Measurements from ENCODE around the gene PPIL1.

Gene PPIL1

DNA sequence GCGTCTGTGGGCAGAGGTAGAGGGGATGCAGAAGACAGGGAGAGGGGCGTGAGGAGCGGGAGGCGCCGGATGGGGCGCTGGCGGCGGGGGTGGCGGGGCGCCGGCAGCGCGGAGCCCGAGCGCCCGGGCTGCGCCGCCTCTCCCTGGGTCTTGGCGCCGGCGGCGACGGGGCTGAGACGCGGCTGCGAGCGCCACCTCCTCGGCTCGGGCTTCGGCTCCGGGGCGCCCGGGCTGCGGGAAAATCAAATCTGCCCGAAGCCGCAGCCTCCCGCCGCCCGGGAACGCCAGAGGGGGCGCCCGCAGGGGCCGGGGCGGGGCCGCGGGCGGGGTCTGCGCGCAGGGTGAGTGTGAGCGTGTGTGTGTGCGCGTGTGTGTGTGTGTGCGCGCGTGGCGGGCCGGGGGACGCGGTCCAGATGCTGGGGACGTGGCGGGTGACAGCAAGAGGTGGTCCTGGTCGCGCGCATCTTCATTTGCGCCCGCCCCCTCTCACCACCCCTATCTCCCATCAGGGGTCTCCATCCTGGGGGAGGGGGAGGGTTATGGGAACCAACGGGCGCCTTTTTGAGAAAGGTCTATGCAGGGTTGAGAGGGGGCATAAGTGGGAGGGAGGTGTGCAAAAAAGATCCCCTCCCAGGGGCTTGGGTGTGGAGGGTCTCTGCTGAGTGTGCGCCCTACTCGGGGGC, 34.7 kb downstream of the PPIL1 start:
- Mint-ChIP-seq H3K4me1 (ENCODE audit: low read depth) (peaks cover 11% of the 10 kb centered on the region), H3K27ac (no peak overlapping the region), H3K9me3 (no peaks in the 10 kb centered on the region), H3K4me3 (peak overlapping the region; percentile 71), H3K27me3 (ENCODE audit: low read depth) (peaks cover 51% of the 10 kb centered on the region), H3K36me3 (ENCODE audit: low read depth) (peaks cover 2% of the 10 kb centered on the region)

GRCh38 chr6:36838896-36839748, 35.5 kb downstream of the PPIL1 start, which contains the start of gene CPNE5:
CPNE5 (minus strand) TSS chr6:36839444; CDS start chr6:36839377, 67 bp downstream.
- H3K4me1 Mint-ChIP-seq (ENCODE audit: low read depth) = peaks cover 9% of the 10 kb centered on the region
- H3K4me3 Mint-ChIP-seq = peak within 1 kb of the TSS; percentile 71
- peaks cover 2% of the 10 kb centered on the region for H3K36me3 Mint-ChIP-seq (ENCODE audit: low read depth)
- H3K27me3 Mint-ChIP-seq (ENCODE audit: low read depth) = peaks cover 51% of the 10 kb centered on the region
- no peak within 1 kb of the TSS for H3K27ac Mint-ChIP-seq
- no peaks in the 10 kb centered on the region for H3K9me3 Mint-ChIP-seq

DNA sequence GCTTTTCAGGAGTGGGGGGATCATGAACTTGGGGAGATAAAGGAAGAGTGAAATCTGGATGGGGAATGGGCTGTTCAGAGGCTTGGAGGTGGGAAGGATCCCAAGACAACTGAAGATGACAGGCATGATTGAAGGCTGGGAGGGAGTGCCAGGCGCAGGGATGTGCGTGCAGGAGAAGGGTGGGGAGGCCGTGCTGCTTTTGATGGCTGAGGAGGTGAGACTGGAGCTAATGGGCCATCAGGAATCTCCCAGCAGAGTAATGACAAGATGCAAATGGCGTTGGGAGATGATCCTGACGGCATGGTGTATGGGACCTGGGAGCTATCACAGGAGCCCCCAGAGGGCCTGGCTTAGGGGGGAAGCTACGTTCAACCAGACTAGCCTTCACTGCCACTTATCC, 36.9 kb downstream of the PPIL1 start:
- no peaks in the 10 kb centered on the region for H3K9me3 Mint-ChIP-seq
- peaks cover 51% of the 10 kb centered on the region for H3K27me3 Mint-ChIP-seq (ENCODE audit: low read depth)
- H3K4me3 Mint-ChIP-seq = peak overlapping the region; percentile 12
- H3K27ac Mint-ChIP-seq = peak overlapping the region; percentile 26
- peaks cover 2% of the 10 kb centered on the region for H3K36me3 Mint-ChIP-seq (ENCODE audit: low read depth)
- peaks cover 9% of the 10 kb centered on the region for H3K4me1 Mint-ChIP-seq (ENCODE audit: low read depth)

- Mint-ChIP-seq H3K9me3 (no peaks in the 10 kb centered on the region), H3K27ac (no peak overlapping the region), H3K27me3 (ENCODE audit: low read depth) (peaks cover 48% of the 10 kb centered on the region), H3K4me1 (ENCODE audit: low read depth) (peaks cover 9% of the 10 kb centered on the region), H3K36me3 (ENCODE audit: low read depth) (peaks cover 2% of the 10 kb centered on the region), H3K4me3 (no peak overlapping the region)
Observed at GRCh38 chr6:36837022-36837339, 37.6 kb downstream of the PPIL1 start.

DNA sequence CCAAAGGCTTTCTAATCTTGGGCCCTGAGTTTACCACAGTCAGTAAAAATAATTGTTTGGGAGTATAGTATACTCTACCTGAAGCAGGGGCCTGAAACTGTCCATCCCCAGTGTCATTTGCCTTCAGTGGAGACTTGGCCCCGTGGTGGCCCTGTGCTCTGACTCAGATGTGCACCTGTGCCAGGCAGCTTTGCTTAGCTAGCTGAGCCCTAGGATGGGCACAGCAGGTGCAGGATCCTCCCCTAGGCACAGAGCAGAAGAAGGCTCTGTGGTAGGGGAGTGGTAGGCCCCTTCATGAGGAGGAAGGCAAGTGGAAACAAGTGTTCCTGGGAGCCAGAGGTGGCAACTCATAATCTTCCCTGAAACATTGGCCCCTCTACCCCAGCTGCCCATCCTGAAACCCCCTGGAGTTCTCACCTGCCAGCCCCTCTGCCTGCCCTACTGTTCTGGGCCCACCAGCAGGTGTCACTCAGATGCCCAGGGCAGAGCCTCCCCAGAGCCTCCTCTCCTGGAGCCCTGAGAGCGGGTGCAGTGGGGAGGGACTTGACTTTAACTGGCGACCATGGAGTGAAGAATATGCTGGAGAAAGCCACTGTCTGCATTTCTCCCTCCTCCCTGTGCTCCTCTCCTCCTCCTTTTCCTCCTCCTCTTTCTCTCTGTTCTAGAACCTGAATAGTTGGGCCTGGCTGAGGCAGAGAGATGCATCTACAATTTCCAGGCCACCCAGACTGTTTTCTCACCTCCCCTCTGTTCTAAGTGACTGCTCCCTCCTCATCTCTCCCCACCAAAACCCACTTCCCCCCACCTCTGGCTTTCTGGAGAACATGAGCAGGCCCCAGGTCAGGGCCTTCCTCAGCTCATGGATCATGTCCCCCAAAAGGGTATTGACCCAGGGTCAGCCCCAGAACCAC, 38.2 kb downstream of the PPIL1 start:
- no peak overlapping the region for H3K27ac Mint-ChIP-seq

GRCh38 chr6:36834576-36835341, 39.8 kb downstream of the PPIL1 start:
- no peak overlapping the region for H3K4me3 Mint-ChIP-seq
- H3K27me3 Mint-ChIP-seq (ENCODE audit: low read depth) = peaks cover 38% of the 10 kb centered on the region
- no peak overlapping the region for H3K27ac Mint-ChIP-seq
- H3K9me3 Mint-ChIP-seq = no peaks in the 10 kb centered on the region
- peaks cover 3% of the 10 kb centered on the region for H3K4me1 Mint-ChIP-seq (ENCODE audit: low read depth)
- H3K36me3 Mint-ChIP-seq (ENCODE audit: low read depth) = peaks cover 2% of the 10 kb centered on the region

More for the DNA sequence above, 38.2 kb downstream of the PPIL1 start:
- H3K27me3 Mint-ChIP-seq (ENCODE audit: low read depth) = peaks cover 46% of the 10 kb centered on the region
- no peaks in the 10 kb centered on the region for H3K9me3 Mint-ChIP-seq
- peaks cover 9% of the 10 kb centered on the region for H3K4me1 Mint-ChIP-seq (ENCODE audit: low read depth)
- H3K36me3 Mint-ChIP-seq (ENCODE audit: low read depth) = peaks cover 2% of the 10 kb centered on the region
- H3K4me3 Mint-ChIP-seq = no peak overlapping the region

DNA sequence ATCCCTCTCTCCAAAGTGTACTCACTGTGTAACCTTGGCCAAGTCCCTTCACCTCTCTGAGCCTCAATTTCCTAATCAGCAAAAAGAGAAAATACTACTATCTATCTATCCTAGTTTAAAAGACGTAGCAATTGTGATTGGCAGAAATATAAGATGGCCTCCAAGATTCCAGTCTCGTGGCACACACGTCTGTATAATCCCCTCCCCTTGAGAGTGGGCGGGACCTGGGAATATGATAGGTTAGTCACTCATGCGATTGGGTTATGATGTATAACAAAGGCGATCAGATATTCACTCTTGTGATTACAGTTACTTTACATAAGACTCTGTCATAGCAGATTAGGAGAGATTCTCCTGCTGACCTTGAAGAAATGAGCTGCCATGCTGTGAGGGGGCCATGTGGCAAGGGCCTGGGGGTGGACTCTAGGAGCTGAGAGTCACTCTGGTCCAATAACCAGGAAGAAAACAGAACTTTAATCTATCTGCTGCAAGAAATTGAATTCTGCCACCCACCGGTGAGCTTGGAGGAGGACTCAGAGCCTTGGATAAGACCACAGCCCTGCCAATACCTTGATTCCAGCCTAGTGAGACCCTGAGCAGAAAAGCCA, 41.3 kb downstream of the PPIL1 start:
- Mint-ChIP-seq H3K27ac (no peak overlapping the region), H3K36me3 (ENCODE audit: low read depth) (peaks cover 2% of the 10 kb centered on the region), H3K4me1 (ENCODE audit: low read depth) (no peaks in the 10 kb centered on the region), H3K4me3 (no peak overlapping the region), H3K27me3 (ENCODE audit: low read depth) (peaks cover 30% of the 10 kb centered on the region), H3K9me3 (no peaks in the 10 kb centered on the region)

GRCh38 chr6:36832313-36832712, 42.3 kb downstream of the PPIL1 start:
- no peak overlapping the region for H3K4me3 Mint-ChIP-seq
- peaks cover 8% of the 10 kb centered on the region for H3K4me1 Mint-ChIP-seq (ENCODE audit: low read depth)
- peaks cover 23% of the 10 kb centered on the region for H3K27me3 Mint-ChIP-seq (ENCODE audit: low read depth)
- peaks cover under 1% of the 10 kb centered on the region for H3K36me3 Mint-ChIP-seq (ENCODE audit: low read depth)
- no peak overlapping the region for H3K27ac Mint-ChIP-seq
- no peaks in the 10 kb centered on the region for H3K9me3 Mint-ChIP-seq

GRCh38 chr6:36830577-36830976, 44.0 kb downstream of the PPIL1 start:
- H3K27ac Mint-ChIP-seq = no peak overlapping the region
- H3K36me3 Mint-ChIP-seq (ENCODE audit: low read depth) = no peaks in the 10 kb centered on the region
- peaks cover 11% of the 10 kb centered on the region for H3K27me3 Mint-ChIP-seq (ENCODE audit: low read depth)
- no peaks in the 10 kb centered on the region for H3K9me3 Mint-ChIP-seq
- no peak overlapping the region for H3K4me3 Mint-ChIP-seq
- peaks cover 11% of the 10 kb centered on the region for H3K4me1 Mint-ChIP-seq (ENCODE audit: low read depth)

GRCh38 chr6:36829919-36830544, 44.6 kb downstream of the PPIL1 start:
- Mint-ChIP-seq H3K36me3 (ENCODE audit: low read depth) (no peaks in the 10 kb centered on the region), H3K4me1 (ENCODE audit: low read depth) (peaks cover 11% of the 10 kb centered on the region), H3K4me3 (no peak overlapping the region), H3K27me3 (ENCODE audit: low read depth) (peaks cover 11% of the 10 kb centered on the region), H3K9me3 (no peaks in the 10 kb centered on the region), H3K27ac (no peak overlapping the region)

DNA sequence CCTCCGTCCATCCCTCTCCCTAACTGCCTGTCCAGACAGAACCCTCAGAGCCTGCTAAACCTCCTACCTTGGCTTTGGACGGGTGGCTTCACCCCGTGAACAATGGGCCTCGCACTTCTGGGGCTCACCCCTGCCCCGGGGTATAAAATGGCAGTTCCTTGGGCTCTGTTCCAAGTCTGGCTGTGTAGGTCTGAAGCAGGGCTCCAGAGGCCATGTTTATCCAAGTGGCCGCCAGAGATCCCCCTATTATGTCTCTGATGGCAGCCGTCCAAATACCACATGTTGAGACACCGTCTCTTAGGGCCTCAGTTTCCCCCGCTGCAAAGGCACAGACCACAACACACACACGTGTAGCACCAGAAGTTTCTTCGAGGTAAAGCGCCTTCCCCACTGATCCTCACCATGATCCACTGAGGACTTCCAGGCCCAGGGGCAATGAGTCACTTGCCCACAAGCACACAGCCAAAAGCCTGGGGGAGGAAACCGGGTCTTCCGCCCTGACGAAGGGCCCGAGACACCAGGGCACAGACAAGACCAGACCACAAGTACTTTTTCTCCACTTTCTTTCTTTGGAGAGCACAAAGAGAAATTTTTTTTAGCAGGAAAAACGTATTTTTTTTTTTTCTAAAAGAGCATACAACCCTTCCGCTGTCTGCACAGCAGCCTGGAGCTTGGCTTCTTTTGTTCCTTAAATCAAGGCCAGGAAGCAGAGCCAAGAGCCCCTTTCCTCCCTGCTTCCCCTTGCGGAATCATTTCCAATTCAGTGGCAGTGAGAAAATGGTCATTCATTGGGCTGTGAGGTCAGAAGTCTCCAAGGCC, 47.1 kb downstream of the PPIL1 start:
- H3K27ac Mint-ChIP-seq = no peak overlapping the region
- H3K4me3 Mint-ChIP-seq = no peak overlapping the region
- peaks cover 14% of the 10 kb centered on the region for H3K27me3 Mint-ChIP-seq (ENCODE audit: low read depth)
- no peaks in the 10 kb centered on the region for H3K9me3 Mint-ChIP-seq
- no peaks in the 10 kb centered on the region for H3K36me3 Mint-ChIP-seq (ENCODE audit: low read depth)
- H3K4me1 Mint-ChIP-seq (ENCODE audit: low read depth) = peaks cover 12% of the 10 kb centered on the region

DNA sequence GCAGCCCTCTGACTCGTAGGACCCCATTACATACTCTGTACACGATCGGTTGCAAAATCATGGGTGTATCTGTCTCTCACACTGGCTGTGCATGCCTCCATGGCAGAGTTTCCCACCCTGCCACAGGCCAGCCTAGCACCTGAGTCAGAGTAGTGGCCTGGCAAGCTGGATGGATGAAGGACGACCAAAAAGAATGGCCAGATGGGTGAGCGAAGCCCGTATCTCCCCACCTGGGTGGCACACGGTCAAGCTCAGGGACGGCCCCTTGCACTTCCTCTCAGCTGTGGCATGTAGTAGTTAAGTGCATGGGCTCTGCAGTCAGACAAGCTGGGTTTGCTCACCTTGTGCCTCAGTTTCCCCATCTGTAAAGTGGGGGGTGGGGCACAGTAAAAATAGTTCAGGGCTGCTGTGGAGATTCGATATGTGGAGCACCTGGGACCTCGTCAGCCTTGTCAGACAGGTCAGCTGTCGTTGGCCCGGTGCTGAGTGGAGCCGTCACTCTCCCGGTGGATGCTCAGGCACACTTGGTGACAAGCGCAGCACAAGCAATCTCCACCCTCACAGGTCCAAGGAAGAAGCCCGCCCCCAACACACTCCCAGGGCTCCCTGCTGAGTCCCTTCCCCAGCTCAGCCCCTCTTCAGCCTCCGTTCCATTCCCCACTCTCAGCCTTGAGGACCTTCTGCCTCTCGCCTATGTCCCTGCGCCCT, 47.9 kb downstream of the PPIL1 start:
- no peaks in the 10 kb centered on the region for H3K9me3 Mint-ChIP-seq

More for the DNA sequence above, 47.9 kb downstream of the PPIL1 start:
- Mint-ChIP-seq H3K27ac (no peak overlapping the region), H3K4me1 (ENCODE audit: low read depth) (peaks cover 13% of the 10 kb centered on the region), H3K36me3 (ENCODE audit: low read depth) (no peaks in the 10 kb centered on the region), H3K27me3 (ENCODE audit: low read depth) (peaks cover 14% of the 10 kb centered on the region), H3K4me3 (no peak overlapping the region)

Data from T-helper 1 cell treated with Interleukin-12 subunit alpha and Interleukin-12 subunit beta and Interleukin-4 antibody, amounts not matched to agents 30 μg/mL and 1 μg/mL, for 36 hours (primary cell).